Measurements from ENCODE around the gene ARHGEF11. TPM values are rescaled to one million over a fixed set of nuclear protein-coding genes. Genes with fewer than 3 reads are reported as not detected.

Gene ARHGEF11
- total and polyA plus RNA-seq, 2 experiments from 2014 or later: 25.0 to 26.9 TPM

DNA sequence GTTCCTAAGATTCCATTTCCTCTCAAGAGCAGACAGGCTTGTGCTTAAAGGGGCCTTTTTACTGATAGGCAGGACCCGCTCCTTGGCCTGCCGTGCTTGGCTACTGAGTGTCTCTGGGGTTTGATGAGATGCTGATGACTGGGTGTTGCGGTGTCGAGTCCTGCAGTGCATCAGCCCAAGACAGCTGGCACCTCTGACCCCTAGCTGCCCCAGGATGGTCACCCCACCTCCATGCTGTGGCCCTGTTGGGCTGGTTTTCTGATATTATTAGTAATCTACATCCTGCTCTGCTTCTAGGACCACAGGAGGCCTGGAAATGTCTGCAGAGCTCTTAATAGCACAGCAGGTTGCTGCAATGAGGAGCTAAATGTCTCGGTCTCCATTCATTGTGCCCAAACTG, 96.4 kb downstream of the ARHGEF11 start:
- Histone ChIP-seq H3K36me3 (replicated peaks; ENCODE audit: insufficient read depth, low read depth) (no peaks in the 10 kb centered on the region), H4K20me1 (ENCODE audit: insufficient read depth, poor library complexity, severe bottlenecking) (no peaks in the 10 kb centered on the region), H3K9me3 (ENCODE audit: low read depth) (no peaks in the 10 kb centered on the region), H3K27me3 (no peaks in the 10 kb centered on the region), H3K9me2 (replicated peaks; ENCODE audit: insufficient read depth) (no peaks in the 10 kb centered on the region), H3K4me1 (ENCODE audit: insufficient read depth) (no peaks in the 10 kb centered on the region), H3K79me2 (no peaks in the 10 kb centered on the region), H3K27ac (no peak overlapping the region), H2AFZ (no peak overlapping the region), H3K4me2 (no peak overlapping the region), H3K4me3 (no peak overlapping the region)
- TF ChIP-seq EZH2 (IDR thresholded peaks at IDR 0.05; ENCODE audit: borderline replicate concordance) (no peak), EZH2phosphoT487 (IDR thresholded peaks at IDR 0.05; ENCODE audit: low read depth, severe bottlenecking, unreplicated experiment) (no peak), CTCF (IDR thresholded peaks at IDR 0.05; ENCODE audit: poor library complexity) (no peak)
- 81% methylated on average over 5 of the region's 5 CpGs for WGBS (ENCODE audit: low lambda C conversion rate, missing lambda C conversion rate)
- no peak for DNase-seq (ENCODE audit: low spot score)

GRCh38 chr1:156948708-156949107, 96.8 kb downstream of the ARHGEF11 start:
- no peak for DNase-seq (ENCODE audit: low spot score)
- Histone ChIP-seq H3K27ac (no peak overlapping the region), H3K9me2 (replicated peaks; ENCODE audit: insufficient read depth) (no peaks in the 10 kb centered on the region), H3K4me1 (ENCODE audit: insufficient read depth) (no peaks in the 10 kb centered on the region), H2AFZ (no peak overlapping the region), H3K4me3 (no peak overlapping the region), H3K27me3 (no peaks in the 10 kb centered on the region), H3K4me2 (no peak overlapping the region), H4K20me1 (ENCODE audit: insufficient read depth, poor library complexity, severe bottlenecking) (no peaks in the 10 kb centered on the region), H3K79me2 (no peaks in the 10 kb centered on the region), H3K9me3 (ENCODE audit: low read depth) (no peaks in the 10 kb centered on the region), H3K36me3 (replicated peaks; ENCODE audit: insufficient read depth, low read depth) (no peaks in the 10 kb centered on the region)
- 68% methylated on average over 4 of the region's 4 CpGs for WGBS (ENCODE audit: low lambda C conversion rate, missing lambda C conversion rate)
- TF ChIP-seq EZH2 (IDR thresholded peaks at IDR 0.05; ENCODE audit: borderline replicate concordance): no peak
- TF ChIP-seq EZH2phosphoT487 (IDR thresholded peaks at IDR 0.05; ENCODE audit: low read depth, severe bottlenecking, unreplicated experiment): no peak
- TF ChIP-seq CTCF (IDR thresholded peaks at IDR 0.05; ENCODE audit: poor library complexity): no peak

DNA sequence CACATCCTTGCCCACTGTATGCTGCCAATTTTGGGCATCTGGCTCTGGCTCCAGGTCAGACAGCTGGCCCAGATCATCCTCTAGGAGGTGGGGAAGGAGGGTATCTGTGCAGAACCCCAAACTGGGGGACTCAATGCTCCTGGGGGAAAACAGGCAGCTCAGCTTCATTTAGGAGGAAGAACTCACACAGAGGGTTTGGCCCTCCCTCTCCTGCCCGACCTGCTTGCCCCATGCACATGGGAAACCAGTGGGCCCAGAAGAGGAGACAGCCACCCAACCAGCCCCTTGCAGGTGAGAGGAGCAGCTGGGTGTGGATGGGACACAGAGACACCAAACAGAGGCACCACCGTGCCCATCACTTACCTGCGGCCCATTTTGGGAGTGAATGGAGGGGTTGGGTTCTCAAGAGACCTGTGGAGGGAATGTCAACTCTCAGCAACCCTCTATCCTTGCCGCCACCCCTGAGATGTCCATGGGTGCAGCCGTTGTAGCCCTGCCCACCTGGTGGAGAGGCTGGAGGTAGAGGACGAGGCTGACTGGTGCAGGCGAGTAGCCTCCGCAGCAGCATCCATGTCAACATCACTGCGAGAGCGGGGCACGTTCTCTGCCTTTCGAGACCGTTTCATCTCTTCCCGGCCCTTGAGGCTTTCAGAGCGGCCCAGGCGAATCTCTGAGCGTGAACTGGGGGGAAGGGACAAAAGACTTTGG, 97.6 kb downstream of the ARHGEF11 start:
- H4K20me1 ChIP-seq (ENCODE audit: insufficient read depth, poor library complexity, severe bottlenecking): no peaks in the 10 kb centered on the region
- H3K9me3 ChIP-seq (ENCODE audit: low read depth): no peaks in the 10 kb centered on the region
- no peak overlapping the region for H2AFZ ChIP-seq
- no peak overlapping the region for H3K4me2 ChIP-seq
- H3K79me2 ChIP-seq: no peaks in the 10 kb centered on the region
- TF ChIP-seq EZH2phosphoT487 (IDR thresholded peaks at IDR 0.05; ENCODE audit: low read depth, severe bottlenecking, unreplicated experiment) (no peak), EZH2 (IDR thresholded peaks at IDR 0.05; ENCODE audit: borderline replicate concordance) (no peak), CTCF (IDR thresholded peaks at IDR 0.05; ENCODE audit: poor library complexity) (no peak)
- H3K36me3 ChIP-seq (replicated peaks; ENCODE audit: insufficient read depth, low read depth): no peaks in the 10 kb centered on the region
- no peaks in the 10 kb centered on the region for H3K9me2 ChIP-seq (replicated peaks; ENCODE audit: insufficient read depth)
- H3K27me3 ChIP-seq: no peaks in the 10 kb centered on the region
- no peak overlapping the region for H3K27ac ChIP-seq
- no peaks in the 10 kb centered on the region for H3K4me1 ChIP-seq (ENCODE audit: insufficient read depth)
- H3K4me3 ChIP-seq: no peak overlapping the region
- 98% methylated on average over 17 of the region's 17 CpGs for WGBS (ENCODE audit: low lambda C conversion rate, missing lambda C conversion rate)
- DNase-seq (ENCODE audit: low spot score): no peak

Measured in hepatocyte (in vitro differentiated cells).